ENCODE measurements around the gene COL5A2. TPM values are rescaled to one million over a fixed set of nuclear protein-coding genes. Genes with fewer than 3 reads are reported as not detected.

The COL5A2 gene
- total RNA-seq, 1 donor from 2014 or later: 1,927 TPM

DNA sequence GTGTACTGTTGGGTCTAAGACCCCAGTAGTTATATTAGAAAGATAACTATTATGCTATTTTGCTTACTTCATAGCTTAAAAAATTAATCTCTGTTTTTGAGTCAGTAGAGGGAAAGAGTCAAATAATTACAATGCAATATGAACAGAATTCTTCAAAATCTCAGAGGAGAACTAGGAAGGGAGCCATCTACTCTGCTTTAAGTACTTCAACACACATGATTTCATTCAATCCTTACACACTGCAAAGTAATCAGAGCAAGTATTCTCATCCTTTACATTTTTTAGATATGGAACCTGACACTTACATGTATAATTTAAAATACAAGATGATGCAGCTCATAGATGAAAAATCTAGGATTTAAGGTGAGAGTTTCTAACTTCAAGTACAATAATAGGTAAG, 27.7 kb downstream of the COL5A2 start:
- Mint-ChIP-seq H3K4me1 (ENCODE audit: low read depth) (peaks cover 90% of the 10 kb centered on the region), H3K27ac (ENCODE audit: unreplicated experiment) (peak overlapping the region; percentile 85), H3K9me3 (ENCODE audit: low read depth) (no peaks in the 10 kb centered on the region), H3K4me3 (ENCODE audit: unreplicated experiment) (no peak overlapping the region), H3K27me3 (ENCODE audit: low read depth) (no peaks in the 10 kb centered on the region), H3K36me3 (ENCODE audit: low read depth) (peaks cover 10% of the 10 kb centered on the region)
- TF ChIP-seq, protein P1, sequence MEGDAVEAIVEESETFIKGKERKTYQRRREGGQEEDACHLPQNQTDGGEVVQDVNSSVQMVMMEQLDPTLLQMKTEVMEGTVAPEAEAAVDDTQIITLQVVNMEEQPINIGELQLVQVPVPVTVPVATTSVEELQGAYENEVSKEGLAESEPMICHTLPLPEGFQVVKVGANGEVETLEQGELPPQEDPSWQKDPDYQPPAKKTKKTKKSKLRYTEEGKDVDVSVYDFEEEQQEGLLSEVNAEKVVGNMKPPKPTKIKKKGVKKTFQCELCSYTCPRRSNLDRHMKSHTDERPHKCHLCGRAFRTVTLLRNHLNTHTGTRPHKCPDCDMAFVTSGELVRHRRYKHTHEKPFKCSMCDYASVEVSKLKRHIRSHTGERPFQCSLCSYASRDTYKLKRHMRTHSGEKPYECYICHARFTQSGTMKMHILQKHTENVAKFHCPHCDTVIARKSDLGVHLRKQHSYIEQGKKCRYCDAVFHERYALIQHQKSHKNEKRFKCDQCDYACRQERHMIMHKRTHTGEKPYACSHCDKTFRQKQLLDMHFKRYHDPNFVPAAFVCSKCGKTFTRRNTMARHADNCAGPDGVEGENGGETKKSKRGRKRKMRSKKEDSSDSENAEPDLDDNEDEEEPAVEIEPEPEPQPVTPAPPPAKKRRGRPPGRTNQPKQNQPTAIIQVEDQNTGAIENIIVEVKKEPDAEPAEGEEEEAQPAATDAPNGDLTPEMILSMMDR (IDR thresholded peaks at IDR 0.05): no peak
- no peak for DNase-seq (ENCODE audit: low spot score)

GRCh38 chr2:189150033-189150432, 29.5 kb downstream of the COL5A2 start:
- no peak for DNase-seq (ENCODE audit: low spot score)
- Mint-ChIP-seq H3K4me1 (ENCODE audit: low read depth) (peaks cover 93% of the 10 kb centered on the region), H3K27me3 (ENCODE audit: low read depth) (no peaks in the 10 kb centered on the region), H3K27ac (ENCODE audit: unreplicated experiment) (peak overlapping the region; percentile 43), H3K36me3 (ENCODE audit: low read depth) (peaks cover 10% of the 10 kb centered on the region), H3K4me3 (ENCODE audit: unreplicated experiment) (no peak overlapping the region), H3K9me3 (ENCODE audit: low read depth) (no peaks in the 10 kb centered on the region)
- TF ChIP-seq, protein P1 (IDR thresholded peaks at IDR 0.05): no peak

DNA sequence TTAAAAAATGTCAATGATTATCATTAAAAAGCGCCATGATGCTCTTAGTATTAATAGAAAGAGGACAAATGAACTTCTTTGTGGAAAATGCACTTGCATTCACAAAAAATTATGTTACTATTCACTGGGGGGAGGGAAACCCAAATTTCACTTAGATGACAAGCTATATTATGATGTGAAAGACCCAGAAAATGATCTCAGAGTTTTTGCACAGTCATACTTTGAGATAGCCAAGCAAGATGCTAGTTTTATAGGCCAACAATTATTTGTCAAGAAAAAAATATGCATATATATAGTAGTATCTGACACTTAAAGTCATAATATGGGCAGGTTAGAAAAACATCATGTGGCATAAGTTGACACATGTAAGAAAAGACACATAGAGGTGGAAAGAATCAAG, 31.6 kb downstream of the COL5A2 start:
- Mint-ChIP-seq H3K36me3 (ENCODE audit: low read depth) (peaks cover 14% of the 10 kb centered on the region), H3K9me3 (ENCODE audit: low read depth) (no peaks in the 10 kb centered on the region), H3K4me1 (ENCODE audit: low read depth) (peaks cover 93% of the 10 kb centered on the region), H3K27ac (ENCODE audit: unreplicated experiment) (peak overlapping the region; percentile 65), H3K27me3 (ENCODE audit: low read depth) (no peaks in the 10 kb centered on the region), H3K4me3 (ENCODE audit: unreplicated experiment) (no peak overlapping the region)
- DNase-seq (ENCODE audit: low spot score): no peak
- TF ChIP-seq, protein P1 (IDR thresholded peaks at IDR 0.05): no peak

GRCh38 chr2:189147361-189147760, 32.2 kb downstream of the COL5A2 start:
- Mint-ChIP-seq H3K4me1 (ENCODE audit: low read depth) (peaks cover 93% of the 10 kb centered on the region), H3K27me3 (ENCODE audit: low read depth) (no peaks in the 10 kb centered on the region), H3K4me3 (ENCODE audit: unreplicated experiment) (no peak overlapping the region)

DNA sequence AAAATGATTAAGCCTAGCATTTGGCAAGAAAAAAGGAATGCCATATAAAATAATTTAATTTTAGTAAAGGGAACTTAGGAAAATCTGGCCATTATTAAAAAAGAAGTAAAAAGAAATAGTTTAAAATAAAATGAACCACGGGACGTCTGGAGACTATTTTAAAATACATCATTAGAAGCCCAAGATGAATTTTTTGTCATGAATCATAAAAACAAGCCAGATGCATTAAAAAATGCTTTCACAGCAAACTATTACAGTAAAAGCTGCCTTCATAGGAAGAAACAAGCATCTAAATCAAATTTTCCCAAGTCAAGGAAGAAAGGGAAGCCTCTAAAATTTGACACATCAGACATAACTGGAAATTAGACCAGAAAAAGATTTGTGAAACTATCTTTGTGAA, 33.0 kb downstream of the COL5A2 start:
- Mint-ChIP-seq H3K4me1 (ENCODE audit: low read depth) (peaks cover 87% of the 10 kb centered on the region), H3K36me3 (ENCODE audit: low read depth) (peaks cover 15% of the 10 kb centered on the region), H3K27me3 (ENCODE audit: low read depth) (no peaks in the 10 kb centered on the region), H3K4me3 (ENCODE audit: unreplicated experiment) (no peak overlapping the region), H3K9me3 (ENCODE audit: low read depth) (no peaks in the 10 kb centered on the region), H3K27ac (ENCODE audit: unreplicated experiment) (peak overlapping the region; percentile 46)
- no peak for DNase-seq (ENCODE audit: low spot score)
- TF ChIP-seq, protein P1 (IDR thresholded peaks at IDR 0.05): no peak

More at GRCh38 chr2:189147361-189147760, 32.2 kb downstream of the COL5A2 start:
- H3K27ac Mint-ChIP-seq (ENCODE audit: unreplicated experiment): no peak overlapping the region
- no peaks in the 10 kb centered on the region for H3K9me3 Mint-ChIP-seq (ENCODE audit: low read depth)
- peaks cover 15% of the 10 kb centered on the region for H3K36me3 Mint-ChIP-seq (ENCODE audit: low read depth)
- DNase-seq (ENCODE audit: low spot score): no peak
- TF ChIP-seq, protein P1 (IDR thresholded peaks at IDR 0.05): no peak
